BLaER1 treated with 17β-estradiol and CSF1 and Interleukin-3, amounts not matched to agents 10 nM and 100 nM (cell line): Measurements from ENCODE around the gene MAGEA3.
"Not testable (repeated sequence)": the region's sequence is repeated elsewhere in the genome, so short reads cannot be mapped to it uniquely, and the experiment has no call there.

Experiments
- H3K27ac ChIP-seq, 11 experiments: shearing (Covaris generic); formaldehyde crosslinking; 2 replicates each; pipeline ENCODE4 v1.8.1; 2022
- H3K27me3 ChIP-seq, 11 experiments: shearing (Covaris generic); formaldehyde crosslinking; 2 replicates each; pipeline ENCODE4 v1.8.1; 2022
- H3K36me3 ChIP-seq, 11 experiments: shearing (Covaris generic); formaldehyde crosslinking; 2 replicates each; pipeline ENCODE4 v1.8.1; 2022
- H3K4me1 ChIP-seq, 10 experiments: shearing (Covaris generic); formaldehyde crosslinking; 2 replicates each; pipeline ENCODE4 v1.8.1; 2022
- H3K4me2 ChIP-seq, 11 experiments: shearing (Covaris generic); formaldehyde crosslinking; 2 replicates each; pipeline ENCODE4 v1.8.1; 2022
- H3K4me3 ChIP-seq, 10 experiments: shearing (Covaris generic); formaldehyde crosslinking; 2 replicates each; pipeline ENCODE4 v1.8.1; 2022
- H3K9ac ChIP-seq, 11 experiments: shearing (Covaris generic); formaldehyde crosslinking; 2 replicates each; pipeline ENCODE4 v1.8.1; 2022
- H3K9me3 ChIP-seq, 11 experiments: shearing (Covaris generic); formaldehyde crosslinking; replicated peaks in 1 of 11; 2 replicates each; pipeline ENCODE4 v1.8.1; 2022
- H4K20me1 ChIP-seq, 11 experiments: shearing (Covaris generic); formaldehyde crosslinking; 2 replicates each; pipeline ENCODE4 v1.8.1; 2022
- Cebpa-rat ChIP-seq, 11 experiments: shearing (Covaris generic); IDR thresholded peaks; 2 replicates each; pipeline ENCODE4 v1.8.1; 2022

MAGEA3 gene, protein sequence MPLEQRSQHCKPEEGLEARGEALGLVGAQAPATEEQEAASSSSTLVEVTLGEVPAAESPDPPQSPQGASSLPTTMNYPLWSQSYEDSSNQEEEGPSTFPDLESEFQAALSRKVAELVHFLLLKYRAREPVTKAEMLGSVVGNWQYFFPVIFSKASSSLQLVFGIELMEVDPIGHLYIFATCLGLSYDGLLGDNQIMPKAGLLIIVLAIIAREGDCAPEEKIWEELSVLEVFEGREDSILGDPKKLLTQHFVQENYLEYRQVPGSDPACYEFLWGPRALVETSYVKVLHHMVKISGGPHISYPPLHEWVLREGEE

DNA sequence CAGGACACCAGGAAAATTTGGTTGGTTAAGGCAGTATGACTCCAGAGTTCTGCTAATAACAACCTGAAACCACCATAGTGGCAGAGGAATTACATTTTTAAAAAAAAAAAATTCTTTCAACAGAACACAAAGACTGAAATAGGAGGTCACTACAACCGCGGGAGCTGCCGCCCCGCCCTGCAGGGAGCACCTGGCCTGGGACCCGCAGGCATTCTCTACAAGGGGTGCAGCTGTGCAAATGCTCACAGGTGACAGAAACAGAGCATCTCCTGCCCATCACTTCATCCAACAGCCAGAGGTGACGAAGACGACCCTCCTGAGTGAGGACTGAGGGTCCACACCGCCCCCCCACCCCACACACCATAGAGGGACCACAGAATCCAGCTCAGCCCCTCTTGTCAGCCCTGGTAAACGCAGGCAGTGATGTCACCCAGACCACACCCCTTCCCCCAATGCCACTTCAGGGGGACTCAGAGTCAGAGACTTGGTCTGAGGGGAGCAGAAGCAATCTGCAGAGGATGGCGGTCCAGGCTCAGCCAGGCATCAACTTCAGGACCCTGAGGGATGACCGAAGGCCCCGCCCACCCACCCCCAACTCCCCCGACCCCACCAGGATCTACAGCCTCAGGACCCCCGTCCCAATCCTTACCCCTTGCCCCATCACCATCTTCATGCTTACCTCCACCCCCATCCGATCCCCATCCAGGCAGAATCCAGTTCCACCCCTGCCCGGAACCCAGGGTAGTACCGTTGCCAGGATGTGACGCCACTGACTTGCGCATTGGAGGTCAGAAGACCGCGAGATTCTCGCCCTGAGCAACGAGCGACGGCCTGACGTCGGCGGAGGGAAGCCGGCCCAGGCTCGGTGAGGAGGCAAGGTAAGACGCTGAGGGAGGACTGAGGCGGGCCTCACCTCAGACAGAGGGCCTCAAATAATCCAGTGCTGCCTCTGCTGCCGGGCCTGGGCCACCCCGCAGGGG lies at the start of gene MAGEA3:
MAGEA3 (plus strand) TSS at position 843 of the 980 bp plus-strand sequence. CDS start 2,039 bp downstream, outside the sequence.
- not testable (repeated sequence) for H3K36me3 ChIP-seq, H3K27ac ChIP-seq, H3K4me1 ChIP-seq, H3K4me3 ChIP-seq, H3K4me2 ChIP-seq, H3K9ac ChIP-seq, H3K9me3 ChIP-seq, H3K27me3 ChIP-seq, H4K20me1 ChIP-seq

DNA sequence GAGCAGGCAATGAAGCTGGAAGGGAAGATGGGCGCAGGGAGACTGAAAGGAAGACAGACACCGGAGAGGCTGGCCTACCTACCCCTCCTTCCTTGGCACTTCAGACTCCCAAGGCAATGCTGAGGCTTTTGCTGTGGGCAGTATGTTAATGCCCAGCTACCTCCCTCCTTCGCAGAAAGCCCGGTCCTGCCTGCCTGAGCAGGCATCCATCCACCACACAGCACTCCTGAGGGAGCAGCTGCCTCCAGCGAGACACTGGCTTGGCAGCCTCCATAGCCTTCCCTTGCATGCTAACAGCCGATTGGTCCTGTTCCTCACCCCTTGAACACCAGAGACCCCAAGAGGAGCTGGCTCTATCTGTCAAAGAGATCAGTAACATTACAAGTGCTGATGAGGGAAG lies 46.5 kb upstream of the MAGEA3 start:
- Histone ChIP-seq H3K4me2 (no peak overlapping the region), H3K4me3 (no peak overlapping the region), H3K4me1 (peaks cover 0 to 11% (median 6%) of the 10 kb centered on the region in 10 experiments; a peak in 14 of 20 replicates), H3K27ac (no peak overlapping the region), H3K27me3 (peaks cover 99 to 100% (median 100%) of the 10 kb centered on the region in 11 experiments), H3K36me3 (no peaks in the 10 kb centered on the region), H3K9me3 (peaks cover 0 to 16% (median 0%) of the 10 kb centered on the region in 11 experiments; a peak in 6 of 22 replicates), H3K9ac (no peak overlapping the region), H4K20me1 (0 out of 22 replicates have a peak, but pooled peaks cover 0 to 14% (median 0%) of the 10 kb centered on the region in 11 experiments)
- TF ChIP-seq Cebpa-rat (IDR thresholded peaks at IDR 0.05), result no peak

DNA sequence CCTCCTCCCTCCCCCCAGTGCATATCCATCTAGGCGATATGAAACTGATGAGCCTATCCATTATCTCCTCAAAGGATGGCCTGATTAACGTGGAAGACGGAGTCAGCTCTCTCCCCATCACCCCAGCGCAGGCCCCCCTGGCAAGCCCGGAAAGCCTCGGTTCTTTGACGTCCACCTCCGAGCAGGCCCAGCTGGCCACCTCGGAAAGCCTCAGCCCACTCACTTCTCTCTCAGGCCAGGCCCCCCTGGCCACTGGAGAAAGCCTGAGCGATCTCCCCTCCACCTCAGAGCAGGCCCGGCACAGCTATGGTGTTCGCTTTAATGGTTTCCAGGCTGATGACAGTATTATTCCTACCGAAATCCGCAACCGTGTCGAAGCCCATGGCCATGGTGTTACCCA lies 46.1 kb upstream of the MAGEA3 start:
- peaks cover 99 to 100% (median 100%) of the 10 kb centered on the region in 11 experiments for H3K27me3 ChIP-seq
- peaks cover 0 to 7% (median 2%) of the 10 kb centered on the region in 10 experiments; a peak in 13 of 20 replicates for H3K4me1 ChIP-seq
- no peak for TF ChIP-seq Cebpa-rat (IDR thresholded peaks at IDR 0.05)
- peaks cover 0 to 16% (median 0%) of the 10 kb centered on the region in 11 experiments; a peak in 6 of 22 replicates for H3K9me3 ChIP-seq
- no peaks in the 10 kb centered on the region for H3K36me3 ChIP-seq
- H3K4me2 ChIP-seq, result no peak overlapping the region
- no peak overlapping the region for H3K9ac ChIP-seq
- H3K4me3 ChIP-seq, result no peak overlapping the region
- H4K20me1 ChIP-seq, result 0 out of 22 replicates have a peak, but pooled peaks cover 0 to 14% (median 0%) of the 10 kb centered on the region in 11 experiments
- H3K27ac ChIP-seq, result no peak overlapping the region

DNA sequence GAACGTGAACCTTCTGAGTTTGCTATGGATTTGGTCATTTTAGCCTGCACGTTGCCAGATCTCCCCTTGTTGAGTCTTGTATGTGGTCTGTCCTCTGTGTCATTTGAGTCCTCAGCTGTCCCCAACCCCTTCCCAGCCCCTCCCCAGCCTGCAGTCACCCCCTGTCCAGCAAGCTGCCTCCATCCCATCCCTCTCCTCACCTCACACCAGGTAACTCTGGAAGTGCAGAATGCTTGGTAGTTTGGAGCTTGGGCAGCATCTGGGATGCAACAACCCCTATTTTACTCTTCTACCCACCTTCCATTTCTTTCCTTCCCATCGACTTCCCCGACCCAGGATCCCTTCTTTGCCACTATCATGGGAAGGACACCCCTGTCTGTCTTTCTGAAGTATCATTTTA lies 42.5 kb upstream of the MAGEA3 start:
- no peak for TF ChIP-seq Cebpa-rat (IDR thresholded peaks at IDR 0.05)
- H3K4me2 ChIP-seq, result no peak overlapping the region
- peaks cover 90 to 100% (median 98%) of the 10 kb centered on the region in 11 experiments for H3K27me3 ChIP-seq
- no peak overlapping the region for H3K27ac ChIP-seq
- peaks cover 0 to 16% (median 0%) of the 10 kb centered on the region in 11 experiments; a peak in 6 of 22 replicates for H3K9me3 ChIP-seq
- H3K36me3 ChIP-seq, result no peaks in the 10 kb centered on the region
- no peak overlapping the region for H3K9ac ChIP-seq
- no peaks in the 10 kb centered on the region for H3K4me1 ChIP-seq
- H3K4me3 ChIP-seq, result no peak overlapping the region
- H4K20me1 ChIP-seq, result peaks cover 0 to 14% (median 0%) of the 10 kb centered on the region in 11 experiments; a peak in 1 of 22 replicates

DNA sequence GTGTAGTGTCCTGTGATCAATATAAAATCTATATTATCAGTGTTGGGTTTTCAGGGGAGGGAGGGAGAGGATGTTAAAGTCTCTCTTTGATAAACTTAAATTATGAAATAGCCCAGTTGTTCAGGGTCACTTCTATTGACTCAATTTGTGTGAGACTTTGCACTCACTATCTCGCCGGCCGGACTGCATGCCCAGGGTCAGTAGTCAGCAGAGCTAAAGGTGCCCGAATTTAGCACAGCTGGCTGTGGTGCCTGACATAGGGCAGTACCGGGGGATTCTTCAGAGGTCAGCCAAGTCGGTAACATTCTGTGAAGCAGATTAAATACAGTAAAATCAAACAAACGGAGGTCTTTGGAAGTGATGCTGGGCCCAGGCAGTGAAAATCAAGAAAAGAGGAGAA lies 41.7 kb upstream of the MAGEA3 start:
- no peak overlapping the region for H3K4me2 ChIP-seq
- peaks cover 0 to 14% (median 2%) of the 10 kb centered on the region in 11 experiments; a peak in 11 of 22 replicates for H3K9me3 ChIP-seq
- no peak for TF ChIP-seq Cebpa-rat (IDR thresholded peaks at IDR 0.05)
- H4K20me1 ChIP-seq, result peaks cover 0 to 12% (median 0%) of the 10 kb centered on the region in 11 experiments; a peak in 1 of 22 replicates
- no peak overlapping the region for H3K27ac ChIP-seq
- H3K9ac ChIP-seq, result no peak overlapping the region
- no peaks in the 10 kb centered on the region for H3K36me3 ChIP-seq
- no peak overlapping the region for H3K4me3 ChIP-seq
- H3K27me3 ChIP-seq, result peaks cover 86 to 100% (median 96%) of the 10 kb centered on the region in 11 experiments
- no peaks in the 10 kb centered on the region for H3K4me1 ChIP-seq

DNA sequence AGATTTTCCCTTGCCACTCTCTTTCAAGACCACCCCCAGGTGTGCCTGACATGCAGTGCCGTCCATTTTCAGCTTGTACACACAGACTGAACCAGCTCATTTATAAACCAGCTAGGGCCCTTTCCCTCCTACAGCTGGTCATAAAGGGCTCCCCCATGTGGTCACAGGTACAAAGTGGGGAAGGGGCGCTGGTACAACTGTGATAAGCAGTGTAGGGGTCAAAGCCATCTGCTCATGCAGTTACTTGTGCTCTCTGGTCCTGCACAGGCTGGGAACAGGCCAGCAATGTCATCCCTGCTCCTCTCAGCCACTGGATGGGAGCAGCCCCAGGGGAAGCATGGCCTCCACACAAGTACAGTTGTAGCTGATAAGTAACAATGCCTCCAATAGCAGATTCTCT lies 40.3 kb upstream of the MAGEA3 start:
- no peak for TF ChIP-seq Cebpa-rat (IDR thresholded peaks at IDR 0.05)
- peaks cover 7 to 19% (median 14%) of the 10 kb centered on the region in 11 experiments; a peak in 20 of 22 replicates for H3K9me3 ChIP-seq

DNA sequence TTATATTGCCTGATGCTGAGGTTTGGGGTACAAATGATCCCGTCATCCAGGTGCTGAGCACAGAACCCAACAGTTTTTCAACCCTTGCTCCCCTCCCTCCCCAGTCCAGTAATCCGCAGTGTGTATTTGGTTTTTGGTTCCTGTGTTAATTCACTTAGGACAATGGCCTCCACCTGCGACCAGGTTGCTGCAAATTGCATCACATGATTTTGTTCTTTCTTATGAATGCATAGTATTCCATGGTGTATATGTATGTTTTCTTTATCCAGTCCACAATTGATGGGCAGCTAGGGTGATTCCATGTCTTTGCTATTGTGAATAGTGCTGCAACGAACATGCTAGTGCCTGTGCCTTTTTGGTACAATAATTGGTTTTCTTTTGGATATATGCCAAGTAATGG lies 35.5 kb upstream of the MAGEA3 start:
- H3K4me1 ChIP-seq, result peaks cover 0 to 11% (median 0%) of the 10 kb centered on the region in 10 experiments; a peak in 1 of 20 replicates
- H3K4me2 ChIP-seq, result peak overlapping the region in 1 of 11 experiments; percentile 16; a peak in 1 of 22 replicates
- H3K4me3 ChIP-seq, result no peak overlapping the region
- H3K36me3 ChIP-seq, result no peaks in the 10 kb centered on the region
- peaks cover 49 to 57% (median 52%) of the 10 kb centered on the region in 11 experiments for H3K9me3 ChIP-seq
- no peak overlapping the region for H3K9ac ChIP-seq
- peaks cover 68 to 95% (median 82%) of the 10 kb centered on the region in 11 experiments for H3K27me3 ChIP-seq
- TF ChIP-seq Cebpa-rat (IDR thresholded peaks at IDR 0.05), result no peak
- no peak overlapping the region for H3K27ac ChIP-seq
- H4K20me1 ChIP-seq, result no peaks in the 10 kb centered on the region; a peak in 1 of 22 replicates

More for the DNA sequence above, 40.3 kb upstream of the MAGEA3 start:
- Histone ChIP-seq H3K4me2 (no peak overlapping the region), H3K4me1 (0 out of 20 replicates have a peak, but pooled peaks cover 0 to 3% (median 0%) of the 10 kb centered on the region in 10 experiments), H3K27me3 (peaks cover 86 to 100% (median 96%) of the 10 kb centered on the region in 11 experiments), H4K20me1 (peaks cover 0 to 3% (median 0%) of the 10 kb centered on the region in 11 experiments; a peak in 1 of 22 replicates), H3K27ac (no peak overlapping the region), H3K36me3 (no peaks in the 10 kb centered on the region), H3K4me3 (no peak overlapping the region), H3K9ac (no peak overlapping the region)

DNA sequence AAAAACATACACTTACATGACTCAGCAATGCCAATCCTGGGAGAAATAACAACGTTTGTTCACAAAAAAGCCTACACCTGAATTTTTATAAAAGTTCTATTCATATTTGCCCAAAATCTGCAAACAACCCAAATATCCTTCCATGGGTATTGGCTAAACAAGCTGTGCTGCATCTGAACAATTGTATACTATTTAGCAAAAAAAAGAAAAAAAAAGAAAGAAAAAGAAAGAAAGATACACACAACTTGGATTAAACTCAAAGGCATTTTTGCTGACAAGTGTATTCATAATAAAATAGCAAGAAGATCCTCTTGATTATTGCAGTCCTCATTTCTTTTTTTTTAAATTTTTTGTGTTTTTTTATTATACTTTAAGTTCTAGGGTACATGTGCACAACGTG lies 24.5 kb upstream of the MAGEA3 start:
- H3K36me3 ChIP-seq, result no peaks in the 10 kb centered on the region
- no peak overlapping the region for H3K9ac ChIP-seq
- no peak overlapping the region for H3K4me2 ChIP-seq
- peaks cover 0 to 10% (median 6%) of the 10 kb centered on the region in 10 experiments; a peak in 5 of 20 replicates for H3K4me1 ChIP-seq
- no peak for TF ChIP-seq Cebpa-rat (IDR thresholded peaks at IDR 0.05)
- peaks cover 22 to 54% (median 37%) of the 10 kb centered on the region in 11 experiments for H3K27me3 ChIP-seq
- H3K4me3 ChIP-seq, result no peak overlapping the region
- H3K27ac ChIP-seq, result no peak overlapping the region
- H3K9me3 ChIP-seq, result peaks cover 0 to 8% (median 4%) of the 10 kb centered on the region in 11 experiments; a peak in 10 of 22 replicates
- no peaks in the 10 kb centered on the region; a peak in 1 of 22 replicates for H4K20me1 ChIP-seq

DNA sequence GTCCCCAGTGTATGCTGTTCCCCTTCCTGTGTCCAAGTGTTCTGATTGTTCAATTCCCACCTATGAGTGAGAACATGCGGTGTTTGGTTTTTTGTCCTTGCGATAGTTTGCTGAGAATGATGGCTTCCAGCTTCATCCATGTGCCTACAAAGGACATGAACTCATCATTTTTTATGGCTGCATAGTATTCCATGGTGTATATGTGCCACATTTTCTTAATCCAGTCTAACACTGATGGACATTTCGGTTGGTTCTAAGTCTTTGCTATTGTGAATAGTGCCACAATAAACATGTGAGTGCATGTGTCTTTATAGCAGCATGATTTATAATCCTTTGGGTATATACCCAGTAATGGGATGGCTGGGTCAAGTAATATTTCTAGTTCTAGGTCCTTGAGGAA lies 23.9 kb upstream of the MAGEA3 start:
- H3K9me3 ChIP-seq, H3K4me1 ChIP-seq, H3K4me2 ChIP-seq, H3K36me3 ChIP-seq, H3K27ac ChIP-seq, H3K9ac ChIP-seq, H4K20me1 ChIP-seq, H3K4me3 ChIP-seq: not testable (repeated sequence)
- H3K27me3 ChIP-seq, result peaks cover 16 to 48% (median 32%) of the 10 kb centered on the region in 11 experiments

DNA sequence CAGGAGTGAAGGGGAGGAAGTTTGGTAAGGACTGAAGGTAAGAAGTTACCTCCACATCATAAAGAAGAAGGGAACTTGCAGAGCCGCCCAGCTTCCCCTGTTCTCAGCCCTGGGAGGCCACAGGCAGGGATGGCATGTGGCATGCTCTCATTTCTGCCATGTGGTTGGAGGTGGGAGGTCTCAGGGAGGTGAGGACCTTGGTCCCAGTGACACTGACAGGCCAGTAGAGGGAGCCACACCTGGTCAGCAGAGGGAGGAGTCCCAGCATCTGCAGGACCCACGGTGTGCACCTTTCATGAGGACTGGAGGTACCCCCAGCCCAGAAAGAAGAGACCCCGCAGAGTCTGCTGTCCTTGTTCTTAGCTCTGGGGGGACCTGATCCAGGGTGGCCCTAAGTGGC lies 17.6 kb upstream of the MAGEA3 start:
- not testable (repeated sequence) for H3K4me3 ChIP-seq, H4K20me1 ChIP-seq, H3K4me2 ChIP-seq

DNA sequence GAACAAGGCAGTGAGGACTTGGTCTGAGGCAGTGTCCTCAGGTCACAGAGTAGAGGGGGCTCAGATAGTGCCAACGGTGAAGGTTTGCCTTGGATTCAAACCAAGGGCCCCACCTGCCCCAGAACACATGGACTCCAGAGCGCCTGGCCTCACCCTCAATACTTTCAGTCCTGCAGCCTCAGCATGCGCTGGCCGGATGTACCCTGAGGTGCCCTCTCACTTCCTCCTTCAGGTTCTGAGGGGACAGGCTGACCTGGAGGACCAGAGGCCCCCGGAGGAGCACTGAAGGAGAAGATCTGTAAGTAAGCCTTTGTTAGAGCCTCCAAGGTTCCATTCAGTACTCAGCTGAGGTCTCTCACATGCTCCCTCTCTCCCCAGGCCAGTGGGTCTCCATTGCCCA lies 1.8 kb downstream of the MAGEA3 start:
- not testable (repeated sequence) for H3K4me2 ChIP-seq, H3K27me3 ChIP-seq, H3K9me3 ChIP-seq, H3K9ac ChIP-seq, H3K27ac ChIP-seq, H3K4me1 ChIP-seq, H3K36me3 ChIP-seq, H4K20me1 ChIP-seq, H3K4me3 ChIP-seq

More for the DNA sequence above, 17.6 kb upstream of the MAGEA3 start:
- not testable (repeated sequence) for H3K36me3 ChIP-seq, H3K27ac ChIP-seq, H3K9me3 ChIP-seq, H3K9ac ChIP-seq, H3K4me1 ChIP-seq
- peaks cover 0 to 16% (median 4%) of the 10 kb centered on the region in 11 experiments; a peak in 11 of 22 replicates for H3K27me3 ChIP-seq

DNA sequence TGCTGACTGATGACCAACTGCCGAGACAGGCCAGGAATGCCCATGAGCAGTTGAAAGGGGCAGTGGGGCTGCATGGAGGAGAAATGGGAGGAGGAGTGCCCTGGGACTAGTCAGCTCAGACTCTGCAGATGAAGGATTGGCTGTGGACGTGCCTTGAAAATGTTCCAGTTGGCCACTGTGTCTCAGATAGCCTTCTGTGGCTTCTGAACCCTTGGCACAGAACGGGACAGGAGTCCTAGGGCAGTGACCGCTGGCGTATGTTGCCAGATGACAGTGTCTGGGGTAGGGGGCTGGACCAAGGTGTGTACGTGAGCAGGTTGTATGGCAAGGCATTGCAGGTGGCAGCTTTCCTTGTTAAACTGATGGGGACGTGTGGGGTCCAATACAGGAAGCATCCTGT lies 7.9 kb downstream of the MAGEA3 start:
- H3K9ac ChIP-seq, H4K20me1 ChIP-seq, H3K27ac ChIP-seq, H3K27me3 ChIP-seq, H3K4me2 ChIP-seq, H3K36me3 ChIP-seq, H3K4me1 ChIP-seq, H3K9me3 ChIP-seq, H3K4me3 ChIP-seq: not testable (repeated sequence)
